ENCODE data around the gene SZRD1.

The SZRD1 gene

GRCh38 chr1:16397120-16397519 is 30.1 kb downstream of the SZRD1 start:
- no peak for DNase-seq

- no peak for DNase-seq
Observed at GRCh38 chr1:16398371-16398953, 31.4 kb downstream of the SZRD1 start.

DNA sequence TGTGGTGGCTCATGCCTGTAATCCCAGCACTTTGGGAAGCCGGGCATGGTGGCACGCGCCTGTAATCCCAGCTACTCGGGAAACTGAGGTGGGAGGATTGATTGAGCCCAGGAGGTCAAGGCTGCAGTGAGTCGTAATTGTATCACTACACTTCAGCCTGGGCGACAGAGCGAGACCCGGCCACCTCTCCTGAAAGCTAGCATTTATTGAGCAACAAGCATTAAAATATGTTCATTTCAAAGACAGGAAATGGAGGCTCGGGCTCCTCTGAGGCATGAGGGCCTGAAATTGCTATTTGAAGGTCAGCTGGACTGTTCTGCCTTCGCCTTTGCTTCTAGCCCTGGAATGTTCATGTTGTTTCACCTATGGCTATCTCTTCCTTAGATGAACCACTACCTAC is 35.7 kb downstream of the SZRD1 start:
- no peak for DNase-seq

DNA sequence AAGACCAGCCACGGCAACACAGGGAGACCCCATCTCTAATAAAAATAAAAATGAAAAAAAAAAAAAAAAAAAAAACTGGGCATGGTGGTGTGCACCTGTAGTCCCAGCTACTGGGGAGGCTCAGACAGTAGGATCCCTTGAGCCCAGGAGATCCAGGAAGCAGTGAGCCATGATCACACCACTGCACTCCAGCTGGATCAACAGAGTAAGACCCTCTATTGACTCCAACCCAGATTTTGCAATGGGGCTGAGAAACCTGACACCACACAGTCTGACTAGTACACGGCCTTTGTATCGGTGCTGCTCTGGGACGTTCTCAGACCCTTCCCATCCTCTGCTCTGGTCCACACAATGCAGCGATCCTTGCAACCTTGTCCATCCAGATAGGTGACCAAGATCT is 38.4 kb downstream of the SZRD1 start:
- no peak for DNase-seq

- no peak for DNase-seq
Observed at GRCh38 chr1:16406868-16407267, 39.8 kb downstream of the SZRD1 start.

GRCh38 chr1:16409536-16410152 is 42.6 kb downstream of the SZRD1 start:
- DNase-seq: no peak

- no peak for DNase-seq
Observed at GRCh38 chr1:16410803-16411202, 43.8 kb downstream of the SZRD1 start.

DNA sequence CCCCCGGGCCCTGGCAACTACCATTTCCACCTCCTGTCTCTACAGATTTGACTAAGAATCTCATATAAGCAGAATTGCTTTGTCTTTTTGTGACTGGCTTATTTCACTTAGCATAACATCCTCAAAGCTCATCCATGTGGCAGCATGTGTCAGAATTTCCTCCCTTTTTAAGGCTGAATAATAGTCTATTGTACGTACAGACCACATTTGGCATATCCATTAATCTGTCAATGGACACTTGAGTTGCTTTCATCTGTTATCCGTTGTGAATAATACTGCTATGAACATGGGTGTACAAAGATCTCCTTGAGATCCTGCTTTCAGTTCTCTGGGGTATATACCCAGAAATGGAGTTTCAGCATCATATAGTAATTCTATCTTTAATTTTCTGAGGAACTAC is 46.1 kb downstream of the SZRD1 start:
- DNase-seq: no peak

- no peak for DNase-seq
Observed at GRCh38 chr1:16418823-16419425, 51.9 kb downstream of the SZRD1 start.

DNA sequence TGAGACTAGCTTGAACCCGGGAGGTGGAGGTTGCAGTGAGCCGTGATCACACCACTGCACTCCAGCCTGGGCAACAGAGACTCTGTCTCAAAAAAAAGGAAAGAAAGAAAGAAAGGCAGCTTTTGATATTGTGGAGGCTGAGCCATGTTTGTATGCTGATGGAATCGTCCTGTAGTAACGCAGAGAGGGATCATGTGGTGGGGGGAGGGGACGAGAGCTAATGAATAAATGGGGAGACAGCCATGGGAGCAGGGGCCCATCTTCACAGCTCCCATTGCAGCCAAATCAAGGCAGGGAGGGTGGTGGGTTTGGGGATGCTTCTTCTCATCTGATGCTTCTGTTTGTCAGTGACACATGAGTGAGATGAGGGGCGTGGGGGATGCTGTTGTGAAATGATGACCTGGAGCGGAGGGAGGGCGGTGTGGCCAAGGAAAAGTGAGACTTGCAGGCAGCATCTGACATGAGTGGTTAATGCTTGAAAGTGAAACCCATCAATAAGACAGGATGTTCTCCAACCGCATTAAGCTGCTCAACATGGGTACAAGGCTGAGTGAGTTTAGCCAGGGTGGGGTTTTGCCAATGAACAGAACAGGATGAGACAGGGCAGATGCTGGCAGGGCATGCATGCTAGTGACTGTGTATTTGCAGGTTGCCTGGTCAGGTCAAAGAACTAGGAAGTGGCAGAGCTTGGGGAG is 53.5 kb downstream of the SZRD1 start:
- DNase-seq: no peak

DNA sequence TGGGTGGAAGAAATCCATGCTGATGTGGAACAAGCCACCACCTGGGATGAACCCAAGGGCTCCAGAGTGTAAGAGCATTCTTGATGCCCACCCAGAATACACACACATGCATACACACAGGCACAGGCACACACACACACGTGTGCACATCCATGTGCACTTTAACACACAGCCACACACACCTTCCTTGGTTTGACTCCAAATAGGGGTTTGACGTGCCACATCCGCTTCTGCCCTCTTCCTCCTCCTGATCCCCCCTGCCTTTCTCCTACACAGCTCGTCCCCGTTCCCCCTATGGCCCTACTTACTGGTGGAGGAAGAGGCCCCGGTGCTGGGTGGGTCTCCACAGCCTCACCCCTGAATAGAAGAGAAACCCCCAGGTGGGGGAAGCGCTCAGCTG is 54.2 kb downstream of the SZRD1 start:
- no peak for DNase-seq

DNA sequence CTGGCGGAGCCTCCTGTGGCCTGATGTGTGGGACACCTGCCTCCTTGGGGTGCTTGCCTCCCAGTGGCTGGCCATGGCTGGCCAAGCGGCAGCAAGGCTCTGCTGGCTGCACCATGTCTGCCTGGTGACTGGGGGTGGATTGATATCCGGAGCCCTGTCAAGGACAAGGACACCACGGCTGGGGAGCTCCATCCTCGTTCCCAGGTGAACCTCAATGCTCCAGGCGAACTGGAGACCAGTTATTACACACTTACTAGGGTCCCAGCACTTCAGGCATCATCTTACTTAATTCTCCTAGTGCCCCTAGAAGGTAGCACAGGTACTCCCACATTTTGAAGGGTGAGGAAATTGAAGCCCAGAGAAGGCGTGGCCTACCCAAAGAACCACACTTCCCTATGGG is 55.0 kb downstream of the SZRD1 start:
- DNase-seq: no peak

DNA sequence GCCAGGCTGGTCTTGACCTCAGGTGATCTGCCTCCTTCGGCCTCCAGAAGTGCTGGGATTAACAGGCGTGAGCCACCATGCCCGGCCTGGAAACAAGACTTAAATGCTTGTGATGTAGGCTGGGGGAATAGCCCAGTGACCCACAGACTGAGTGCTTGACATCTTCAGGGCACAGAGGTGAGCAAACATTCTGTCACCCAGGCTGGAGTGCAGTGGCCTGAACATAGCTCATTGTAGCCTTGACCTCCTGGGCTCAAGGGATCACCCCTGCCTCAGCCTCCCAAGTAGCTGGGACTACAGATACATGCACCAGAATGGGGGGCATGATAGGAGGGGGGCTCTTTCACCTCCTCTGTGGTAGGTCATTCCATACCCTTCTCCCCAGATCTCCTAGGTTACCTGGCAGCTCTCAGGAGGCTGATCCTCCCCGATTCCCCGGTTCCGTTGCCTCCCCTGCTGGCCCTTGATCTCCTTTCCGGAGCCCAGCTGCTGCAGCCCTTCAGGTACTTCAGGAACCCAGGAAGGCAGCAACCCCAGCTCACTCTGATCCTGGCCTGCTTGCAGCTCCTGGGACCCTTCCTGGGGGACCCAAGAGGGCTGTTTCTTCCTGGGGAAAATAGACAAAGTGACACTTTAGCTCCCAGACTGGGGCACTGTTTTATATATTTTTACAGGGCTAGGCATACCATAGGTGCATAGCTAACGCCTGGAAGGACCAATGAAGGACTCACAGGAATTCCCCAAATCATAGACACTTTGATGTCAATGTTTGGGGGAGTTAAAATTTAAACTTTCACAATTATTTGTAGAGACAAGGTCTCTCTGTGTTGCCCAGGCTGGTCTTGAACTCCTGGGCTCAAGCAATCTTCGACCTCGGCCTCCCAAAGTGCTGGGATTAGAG is 58.3 kb downstream of the SZRD1 start:
- no peak for DNase-seq

- DNase-seq: no peak
Observed at GRCh38 chr1:16430606-16431005, 63.6 kb downstream of the SZRD1 start.

DNA sequence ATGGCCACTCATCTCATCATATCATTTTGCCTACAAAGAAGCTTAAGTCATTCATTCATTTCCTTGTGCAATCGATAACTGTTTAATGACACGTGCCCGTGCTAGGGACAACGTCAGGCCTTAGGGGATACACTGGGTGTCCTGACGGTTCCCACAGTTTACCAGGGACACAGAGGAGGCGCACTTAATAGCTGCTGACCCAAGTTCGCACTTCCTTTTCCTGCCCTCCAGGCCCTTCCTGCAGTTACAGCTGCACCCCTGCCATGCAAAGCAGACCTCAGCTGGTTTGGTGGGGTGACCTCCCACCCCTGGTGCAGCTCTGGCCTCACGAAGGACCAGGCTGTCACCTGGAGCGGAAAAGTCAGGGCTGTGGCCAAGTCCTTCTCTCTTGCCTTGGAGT is 66.0 kb downstream of the SZRD1 start:
- DNase-seq: no peak

DNA sequence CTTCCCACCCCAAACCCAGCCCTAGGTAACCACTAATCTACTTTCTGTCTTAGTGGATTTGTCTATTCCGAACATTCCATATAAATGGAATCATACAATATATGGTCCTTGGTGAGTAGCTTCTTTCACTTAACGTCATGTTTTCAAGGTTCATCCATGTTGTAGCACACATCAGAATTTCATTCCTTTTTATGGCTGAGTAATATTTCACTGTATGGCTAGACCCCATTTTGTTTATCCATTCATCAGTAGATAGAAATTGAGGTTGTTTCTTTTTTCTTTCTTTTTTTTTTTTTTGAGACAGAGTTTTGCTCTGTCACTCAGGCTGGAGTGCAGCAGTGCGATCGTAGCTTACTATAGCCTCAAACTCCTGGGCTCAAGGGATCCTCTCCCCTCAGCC is 67.0 kb downstream of the SZRD1 start:
- DNase-seq: no peak

- DNase-seq: no peak
Observed at GRCh38 chr1:16434501-16434900, 67.5 kb downstream of the SZRD1 start.

- DNase-seq: no peak
Observed at GRCh38 chr1:16436946-16437474, 70.0 kb downstream of the SZRD1 start, which contains the start of gene SPATA21. SPATA21 (minus strand) TSS chr1:16437424; CDS start chr1:16431371, 6,053 bp downstream.

GRCh38 chr1:16438516-16438915 is 71.5 kb downstream of the SZRD1 start:
- no peak for DNase-seq

- no peak for DNase-seq
Observed at GRCh38 chr1:16438924-16439323, 71.9 kb downstream of the SZRD1 start.

DNA sequence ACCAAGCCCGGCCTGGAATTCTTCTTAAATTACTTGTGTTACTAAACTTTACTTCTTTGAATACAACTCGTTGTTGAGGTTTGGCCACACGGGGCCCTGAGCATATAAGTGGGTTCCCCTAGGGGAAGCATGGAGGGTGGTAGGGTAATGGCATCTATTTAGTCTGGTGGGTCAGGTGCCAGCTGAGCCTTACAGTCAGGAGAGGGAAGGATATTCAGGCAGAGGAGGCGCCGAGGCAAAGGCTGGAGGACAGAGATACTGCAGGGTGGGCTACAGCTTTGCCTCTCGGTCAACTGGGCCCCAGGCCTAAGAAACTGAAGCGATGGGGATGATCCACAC is 73.1 kb downstream of the SZRD1 start:
- peak; percentile 45 for DNase-seq

GRCh38 chr1:16440470-16441281 is 73.6 kb downstream of the SZRD1 start, which contains the start of gene NECAP2:
NECAP2 (plus strand) TSS chr1:16440724; CDS start chr1:16440762, 38 bp downstream.
- DNase-seq: peak; percentile 90

Data from COR-L47 (cell line).